Endothelial cell of umbilical vein (primary cell): ENCODE measurements around the gene MRPL9. TPM values are rescaled to one million over a fixed set of nuclear protein-coding genes. Genes with fewer than 3 reads are reported as not detected.
"Not testable (repeated sequence)": the region's sequence is repeated elsewhere in the genome, so short reads cannot be mapped to it uniquely, and the experiment has no call there.

ENCODE experiments used
- BruUV-seq: library from RNA; stranded (reverse); fragments of 400-500 nt; replicated peaks from 2 replicates; lab custom pipeline; 2021; lab: Mats Ljungman, UMichigan
- CTCF ChIA-PET: fragments of 300-600, 350-600 bp; sonication (Branson Sonifier 250); formaldehyde crosslinking; loops from one replicate; lab custom pipeline; 2021; ENCODE audit warnings: antibody characterized with exemption, inconsistent platforms; lab: Charles Lee
- POLR2A ChIA-PET: fragments of 300-600, 350-600 bp; sonication (Branson Sonifier 250); formaldehyde crosslinking; loops from one replicate; lab custom pipeline; 2021; ENCODE audit warnings: antibody characterized with exemption, inconsistent platforms; lab: Charles Lee
- DNase-seq: peaks from one replicate; pipeline ENCODE4 v3.0.0-alpha.2; 2011; ENCODE audit warnings: low read depth, low spot score
- FAIRE-seq: peaks from 2 replicates; lab custom pipeline; 2011; peaks lifted over from hg19 to GRCh38; lab: Jason Lieb, UNC
- H2AFZ ChIP-seq: 2 replicates; pipeline ENCODE4 v1.6.0; 2012; ENCODE audit warnings: low read depth, low read length, control low read depth, inconsistent platforms
- H3K27ac ChIP-seq: 2 replicates; pipeline ENCODE4 v1.5.1; 2011; ENCODE audit warnings: low read depth, mild to moderate bottlenecking, control low read depth, low read length, moderate library complexity; ENCODE audit not compliant: insufficient read depth
- H3K27me3 ChIP-seq, 2 experiments: 2 replicates each; pipeline versions ENCODE4 v1.6.0 to v1.6.1; 2011; ENCODE audit warnings: low read length in 2 of 2, mixed read lengths in 1 of 2; ENCODE audit not compliant: control insufficient read depth in 2 of 2, insufficient read depth in 2 of 2
- H3K36me3 ChIP-seq, 2 experiments: 2 replicates in 1 of 2; 3 replicates in 1 of 2; pipeline ENCODE4 v1.5.1; 2011; ENCODE audit warnings: low read length in 2 of 2, mild to moderate bottlenecking in 1 of 2, moderate library complexity in 1 of 2; ENCODE audit not compliant: control insufficient read depth in 2 of 2, insufficient read depth in 2 of 2; ENCODE audit errors: extremely low read depth in 1 of 2
- H3K4me1 ChIP-seq: 3 replicates; pipeline ENCODE4 v1.5.1; 2011; ENCODE audit warnings: mild to moderate bottlenecking, low read length; ENCODE audit not compliant: control insufficient read depth, insufficient read depth; ENCODE audit errors: extremely low read depth
- H3K4me2 ChIP-seq: 2 replicates; pipeline ENCODE4 v1.6.1; 2011; ENCODE audit warnings: low read length, control low read depth, mixed read lengths; ENCODE audit not compliant: insufficient read depth
- H3K4me3 ChIP-seq, 3 experiments: fragments of 200-600 bp in 1 of 3; sonication (generic), shearing (Covaris generic) in 1 of 3; replicated peaks in 1 of 3; 2 replicates each; pipeline ENCODE4 v1.5.1; 2011 to 2016; ENCODE audit warnings: control low read depth in 3 of 3, low read length in 3 of 3, mild to moderate bottlenecking in 2 of 3, inconsistent platforms in 1 of 3, low read depth in 1 of 3, moderate library complexity in 1 of 3; ENCODE audit not compliant: insufficient read depth in 1 of 3
- H3K79me2 ChIP-seq: 2 replicates; pipeline ENCODE4 v1.6.0; 2012; ENCODE audit warnings: low read length, inconsistent platforms; ENCODE audit not compliant: control insufficient read depth, insufficient read depth
- H3K9ac ChIP-seq: replicated peaks from 2 replicates; pipeline ENCODE3; 2011; ENCODE audit warnings: low read length, control low read depth; ENCODE audit not compliant: insufficient read depth; ENCODE audit errors: extremely low read depth
- H3K9me1 ChIP-seq: replicated peaks from 3 replicates; pipeline ENCODE4 v1.6.0; 2011; ENCODE audit warnings: mild to moderate bottlenecking, low read length; ENCODE audit not compliant: control insufficient read depth, insufficient read depth; ENCODE audit errors: extremely low read depth
- H3K9me3 ChIP-seq: replicated peaks from 2 replicates; pipeline ENCODE4 v1.5.1; 2012; ENCODE audit warnings: low read length, inconsistent platforms; ENCODE audit not compliant: control insufficient read depth, insufficient read depth
- H4K20me1 ChIP-seq: replicated peaks from 2 replicates; pipeline ENCODE3; 2011; ENCODE audit warnings: mild to moderate bottlenecking, low read length; ENCODE audit not compliant: control insufficient read depth, insufficient read depth; ENCODE audit errors: extremely low read depth
- dilution Hi-C: fragments of 300-500 bp; cut with MboI; formaldehyde crosslinking; loops from one replicate; pipeline ENCODE4 v1.15.0; 2019; ENCODE audit warnings: low sequenced_read_pairs; ENCODE audit not compliant: extremely low pct_ligation_motif_present
- intact Hi-C: fragments of 100-400 bp; cut with micrococcal nuclease; formaldehyde crosslinking; loops from one replicate; pipeline ENCODE4 v1.10.0; 2022
- polyA plus RNA-seq, 4 experiments: library from polyadenylated mRNA; depleted of rRNA in 3 of 4; stranded (reverse) in 3 of 4; unstranded in 1 of 4; fragments of >200 nt; gene quantifications; 2 replicates each; pipeline versions ENCODE4 v1.2.1 to v1.2.3, GENCODE V29; 2011 to 2012; ENCODE audit warnings: missing spikeins in 1 of 4
- total RNA-seq: library from RNA; stranded (reverse); gene quantifications from 2 replicates; pipeline ENCODE4 v1.2.3, GENCODE V29; 2021

Gene MRPL9
- total and polyA plus RNA-seq, 2 donors (not counting 3 experiments of a cell fraction or from before 2014, with no cell fraction given), result 79.1 to 112 TPM

DNA sequence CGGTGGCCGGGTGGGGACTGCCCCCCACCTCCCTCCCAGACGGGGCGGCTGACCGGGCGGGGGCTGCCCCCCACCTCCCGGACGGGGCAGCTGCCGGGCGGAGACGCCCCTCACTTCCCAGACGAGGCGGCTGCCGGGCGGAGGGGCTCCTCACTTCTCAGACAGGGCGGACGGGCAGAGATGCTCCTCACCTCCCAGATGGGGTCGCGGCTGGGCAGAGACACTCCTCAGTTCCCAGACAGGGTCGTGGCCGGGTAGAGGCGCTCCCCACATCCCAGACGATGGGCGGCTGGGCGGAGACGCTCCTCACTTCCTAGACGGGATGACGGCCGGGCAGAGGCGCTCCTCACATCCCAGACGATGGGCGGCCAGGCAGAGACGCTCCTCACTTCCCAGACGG is 6.0 kb upstream of the MRPL9 start:
- H3K4me3 ChIP-seq, H3K4me2 ChIP-seq, H3K79me2 ChIP-seq, dilution Hi-C loops, H3K36me3 ChIP-seq, H2AFZ ChIP-seq, H3K9me3 ChIP-seq, H3K9ac ChIP-seq, H3K4me1 ChIP-seq, BruUV-seq, H4K20me1 ChIP-seq, H3K27me3 ChIP-seq, H3K9me1 ChIP-seq, POLR2A ChIA-PET, H3K27ac ChIP-seq, intact Hi-C loops, DNase-seq, CTCF ChIA-PET, FAIRE-seq: not testable (repeated sequence)

DNA sequence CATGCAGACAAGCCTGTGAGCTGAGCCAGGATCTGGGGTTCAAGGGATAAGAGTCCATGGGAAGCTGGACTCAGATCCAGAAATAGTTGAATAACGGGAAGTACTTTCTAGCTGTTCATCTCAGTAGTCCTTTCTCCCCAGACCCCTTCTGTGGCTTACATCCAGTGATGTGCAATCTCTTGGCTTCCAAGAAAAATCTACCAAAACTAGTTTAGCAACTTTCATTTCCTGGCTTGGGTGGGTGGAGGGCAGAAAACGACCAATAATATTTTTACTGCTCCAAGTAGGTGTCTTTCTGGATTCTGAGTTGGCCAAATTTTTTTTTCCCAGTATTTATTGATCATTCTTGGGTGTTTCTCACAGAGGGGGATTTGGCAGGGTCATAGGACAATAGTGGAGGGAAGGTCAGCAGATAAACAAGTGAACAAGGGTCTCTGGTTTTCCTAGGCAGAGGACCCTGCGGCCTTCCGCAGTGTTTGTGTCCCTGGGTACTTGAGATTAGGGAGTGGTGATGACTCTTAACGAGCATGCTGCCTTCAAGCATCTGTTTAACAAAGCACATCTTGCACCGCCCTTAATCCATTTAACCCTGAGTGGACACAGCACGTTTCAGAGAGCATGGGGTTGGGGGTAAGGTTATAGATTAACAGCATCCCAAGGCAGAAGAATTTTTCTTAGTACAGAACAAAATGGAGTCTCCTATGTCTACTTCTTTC is 5.2 kb upstream of the MRPL9 start:
- CTCF ChIA-PET, result not testable (repeated sequence)

More for the DNA sequence above, 5.2 kb upstream of the MRPL9 start:
- H3K27me3 ChIP-seq, dilution Hi-C loops, H3K4me3 ChIP-seq, H3K9me1 ChIP-seq, H3K4me2 ChIP-seq, FAIRE-seq, H2AFZ ChIP-seq, H3K79me2 ChIP-seq, H3K9ac ChIP-seq, H3K36me3 ChIP-seq, H3K27ac ChIP-seq, DNase-seq, BruUV-seq, intact Hi-C loops, POLR2A ChIA-PET, H3K9me3 ChIP-seq, H3K4me1 ChIP-seq, H4K20me1 ChIP-seq: not testable (repeated sequence)
